HG03039 (cell line): ENCODE data around the gene TPM3.
"Not testable (repeated sequence)": the region's sequence is repeated elsewhere in the genome, so short reads cannot be mapped to it uniquely, and the experiment has no call there.

Source experiments
- ATAC-seq: cut with Tn5 transposase; IDR thresholded peaks from one replicate; pipeline ENCODE4 v1.9.1; 2021; ENCODE audit warnings: mild to moderate bottlenecking, moderate library complexity; ENCODE audit not compliant: unreplicated experiment

The TPM3 gene

DNA sequence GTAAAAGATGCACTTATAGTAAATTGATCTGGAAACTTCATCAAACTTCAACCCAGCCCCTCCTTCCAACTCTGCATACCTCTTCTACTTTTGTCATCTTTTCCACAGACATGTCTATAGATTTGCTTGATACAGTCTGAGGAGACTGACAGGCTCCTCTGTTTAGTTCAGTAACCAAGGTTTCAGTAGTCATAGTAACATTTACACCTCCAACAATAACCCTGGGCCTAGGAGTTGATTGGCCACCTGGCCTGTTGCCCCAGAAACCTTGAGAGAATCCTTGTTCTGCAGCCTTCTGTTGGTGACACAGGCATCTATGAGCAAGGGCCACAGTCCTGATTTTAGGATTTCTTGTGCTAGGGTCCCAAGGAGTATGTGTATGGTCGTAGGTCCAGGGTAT, 14.3 kb upstream of the TPM3 start, which contains the start of gene CFAP141:
Gene CFAP141 (minus strand): TSS at position 138 of the 400 bp plus-strand sequence. CDS start 26 bp downstream, at position 112.
- ATAC-seq: no peak

DNA sequence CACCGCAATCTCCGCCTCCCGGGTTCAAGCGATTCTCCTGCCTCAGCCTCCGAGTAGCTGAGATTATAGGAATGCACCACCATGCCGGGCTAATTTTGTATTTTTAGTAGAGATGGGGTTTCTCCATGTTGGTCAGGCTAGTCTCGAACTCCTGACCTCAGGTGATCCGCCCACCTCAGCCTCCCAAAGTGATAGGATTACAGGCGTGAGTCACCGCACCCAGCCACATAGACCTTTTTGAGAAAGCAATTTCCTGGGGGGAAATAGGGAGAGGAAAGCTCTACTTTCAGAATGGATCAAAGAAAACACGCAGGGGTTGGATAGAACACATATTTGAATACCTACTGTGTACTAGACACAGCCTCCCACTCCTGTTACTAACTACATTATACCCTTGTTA, 13.9 kb upstream of the TPM3 start:
- not testable (repeated sequence) for ATAC-seq

DNA sequence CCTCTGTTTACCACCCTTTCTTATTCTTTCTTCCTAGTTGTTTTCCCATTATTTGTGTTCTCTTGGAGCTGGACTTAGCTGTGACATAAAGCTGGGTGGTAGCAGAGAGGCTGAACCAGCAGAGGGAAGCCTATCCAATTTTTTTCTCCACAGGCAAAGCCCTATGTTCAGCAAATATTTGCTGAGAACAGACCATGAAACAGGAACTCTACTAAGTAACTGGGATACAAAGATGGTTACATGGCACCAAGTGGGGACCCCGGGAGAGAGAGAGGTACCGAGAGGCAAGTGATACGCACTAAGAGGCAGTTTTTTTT, 7.6 kb upstream of the TPM3 start:
- ATAC-seq: no peak

GRCh38 chr1:154198756-154199562, 7.1 kb upstream of the TPM3 start:
- no peak for ATAC-seq

DNA sequence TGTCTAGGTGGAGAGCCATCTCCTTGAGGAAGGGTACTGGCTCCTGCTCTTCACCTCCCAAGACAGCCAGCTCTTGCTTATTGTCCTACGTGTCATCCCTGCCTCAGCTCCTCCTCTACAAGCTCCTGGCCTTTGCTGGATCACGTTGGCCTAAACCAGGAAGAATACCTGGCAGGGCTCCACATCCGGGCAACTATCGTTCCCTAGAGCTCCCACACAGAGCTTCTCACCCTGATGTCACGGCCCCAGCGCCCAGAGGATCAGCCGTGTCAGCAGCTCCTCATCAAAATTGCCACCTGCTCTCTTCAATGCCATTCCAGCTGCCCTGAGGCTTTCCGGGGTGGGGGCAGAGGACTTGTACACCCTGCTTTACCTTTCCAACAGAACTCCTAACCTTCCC, 1.9 kb upstream of the TPM3 start:
- ATAC-seq: no peak

DNA sequence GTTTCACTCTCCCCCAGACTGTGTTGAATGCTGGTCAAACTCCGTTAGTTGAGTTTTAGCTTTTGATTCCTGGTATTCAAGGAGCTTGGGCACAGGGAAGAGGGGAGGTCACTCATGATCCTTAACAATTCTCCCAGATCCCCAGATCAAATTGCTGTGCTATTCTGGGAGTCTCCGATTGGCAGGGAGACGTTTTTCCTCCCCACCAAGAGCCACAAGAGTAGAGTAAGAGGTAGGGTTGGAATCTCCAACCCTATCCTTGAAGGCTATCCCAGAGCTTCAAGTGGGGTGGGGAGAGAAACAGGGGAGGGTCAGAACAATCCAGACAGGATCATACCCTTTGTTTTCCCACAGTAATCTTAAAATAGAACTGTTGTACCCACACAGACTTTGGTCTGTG, 576 bp upstream of the TPM3 start:
- no peak for ATAC-seq

DNA sequence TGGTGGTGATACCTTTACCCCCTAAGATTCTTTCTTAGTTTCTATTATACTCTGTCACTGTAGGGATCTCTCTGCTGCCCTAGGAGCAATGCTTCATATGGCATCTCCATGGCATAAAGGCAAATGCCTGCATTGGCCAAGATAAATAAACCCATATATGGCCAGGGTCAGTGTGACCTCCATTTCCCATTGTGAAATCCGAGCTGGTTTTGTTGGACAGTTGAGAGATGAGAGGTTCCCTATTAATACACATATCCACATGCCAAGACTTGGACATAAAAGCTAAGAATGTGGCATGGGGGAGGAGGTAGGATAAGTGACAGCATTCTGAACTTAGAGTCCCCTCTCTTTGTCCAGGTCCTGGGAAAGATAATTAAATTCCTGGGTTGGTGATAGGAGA, 1.4 kb downstream of the TPM3 start:
- no peak for ATAC-seq

GRCh38 chr1:154186852-154187501, 4.9 kb downstream of the TPM3 start:
- no peak for ATAC-seq

DNA sequence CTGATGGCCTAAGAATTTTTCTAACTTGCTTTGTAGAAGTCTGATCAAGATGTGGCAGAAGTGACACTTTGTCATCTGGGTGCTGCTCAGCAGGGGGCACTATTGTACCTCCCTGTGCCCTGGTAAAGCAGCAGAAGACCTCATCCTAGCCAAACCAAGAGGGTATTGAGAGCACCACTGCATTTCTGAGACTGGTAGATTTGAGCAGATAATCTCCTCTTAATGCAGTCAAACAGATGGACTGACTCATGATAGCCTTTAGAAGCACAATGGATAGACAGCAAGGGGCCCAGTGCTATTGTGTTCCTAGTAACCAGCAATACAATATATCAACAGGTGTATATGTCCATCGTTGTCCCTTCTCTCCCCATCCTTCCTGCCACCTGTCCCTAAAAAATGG, 5.7 kb downstream of the TPM3 start:
- ATAC-seq: no peak

- ATAC-seq: peak; percentile 67
These were observed 8.6 kb downstream of the TPM3 start for GRCh38 chr1:154183046-154183915.

DNA sequence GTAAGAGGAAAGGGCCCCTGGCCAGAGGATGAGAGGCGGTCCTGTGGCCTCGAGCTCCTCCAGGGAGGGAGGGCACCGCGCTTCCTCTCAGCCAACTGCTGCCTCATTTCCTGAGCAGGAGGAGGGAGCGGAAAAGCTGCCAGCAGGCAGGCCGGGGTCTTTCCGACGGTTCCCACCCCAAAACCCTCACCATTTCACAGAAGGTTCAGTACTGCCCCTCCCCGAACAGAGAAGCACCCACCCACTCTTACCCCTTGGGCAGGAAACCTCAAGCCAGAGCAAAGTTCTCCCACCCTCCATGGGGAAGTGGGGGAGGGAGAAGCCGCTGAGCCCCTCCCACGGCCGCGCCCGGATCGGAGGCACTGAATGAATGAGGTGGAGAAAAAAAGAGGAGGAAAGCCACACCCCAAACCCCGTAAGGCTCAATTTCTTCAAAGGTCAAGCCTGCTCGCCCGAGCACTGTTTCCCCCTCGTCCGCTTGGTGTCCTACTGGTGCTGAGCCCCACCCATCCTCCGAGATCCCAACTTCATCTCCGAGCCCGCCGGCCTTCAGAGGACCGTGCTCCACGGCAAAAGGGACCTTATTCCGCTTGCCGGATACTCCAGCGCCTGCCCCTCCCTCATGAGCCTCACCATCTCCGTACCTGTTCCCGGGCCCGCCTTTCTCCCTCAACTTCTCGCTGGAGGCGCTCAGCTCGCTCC, 9.4 kb downstream of the TPM3 start:
- peak; percentile 45 for ATAC-seq

GRCh38 chr1:154181944-154182343, 10.0 kb downstream of the TPM3 start:
- ATAC-seq: no peak

DNA sequence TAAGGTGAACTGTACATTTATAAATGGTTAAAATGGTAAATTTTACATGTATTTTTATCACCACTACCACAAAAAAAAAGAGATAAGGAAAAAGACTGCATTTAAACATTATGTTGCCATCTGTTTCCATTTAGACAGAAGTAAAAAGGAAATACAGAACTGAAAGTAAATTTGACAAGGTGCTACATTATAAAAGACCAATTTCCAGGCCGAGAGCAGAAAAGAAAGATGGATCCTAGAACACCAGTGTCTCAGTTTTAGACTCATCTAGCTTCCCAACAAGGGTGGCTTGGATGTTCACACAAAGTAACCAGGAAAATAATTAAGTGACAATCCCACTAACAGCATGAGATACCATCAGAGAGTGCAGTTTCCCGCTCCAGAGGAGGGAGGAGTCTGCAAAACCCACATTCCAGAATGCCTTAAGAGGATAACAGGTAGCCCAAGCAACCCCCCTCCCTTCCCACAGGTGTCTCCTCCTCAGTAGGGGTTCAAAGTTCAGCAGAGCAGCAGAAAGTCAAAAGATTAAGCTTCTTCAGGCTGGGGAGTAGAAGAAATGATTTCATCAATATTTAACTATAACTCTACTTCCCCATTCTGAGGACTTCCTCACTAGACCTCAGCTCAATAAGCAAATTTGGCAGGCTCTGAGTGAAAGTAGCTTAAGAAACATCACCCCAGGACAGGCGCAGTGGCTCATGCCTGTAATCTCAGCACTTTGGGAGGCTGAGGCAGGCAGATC, 11.8 kb downstream of the TPM3 start:
- no peak for ATAC-seq

- ATAC-seq: no peak
These were observed 12.7 kb downstream of the TPM3 start for GRCh38 chr1:154178911-154179811.

GRCh38 chr1:154178013-154178412, 13.9 kb downstream of the TPM3 start:
- ATAC-seq: no peak

DNA sequence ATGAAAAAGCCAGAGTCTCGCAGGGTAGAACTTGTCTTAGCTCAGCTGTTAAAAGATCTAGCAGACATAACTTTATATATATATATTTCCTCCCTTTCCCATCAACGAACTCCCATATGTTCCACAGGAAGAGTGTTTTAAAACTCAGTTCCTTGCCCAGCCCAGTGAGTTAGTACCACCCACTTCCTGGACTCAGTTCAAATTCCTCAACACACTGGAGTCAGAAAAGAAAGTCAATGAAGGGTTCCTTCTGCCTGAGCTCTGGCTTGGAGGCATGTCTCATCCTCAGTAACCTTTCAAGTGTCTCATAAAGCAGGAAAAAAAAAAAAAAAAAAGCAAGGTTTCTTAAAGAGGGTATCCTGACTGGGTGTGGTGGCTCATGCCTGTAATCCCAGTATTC, 15.6 kb downstream of the TPM3 start:
- no peak for ATAC-seq

GRCh38 chr1:154174654-154175053, 17.2 kb downstream of the TPM3 start:
- no peak for ATAC-seq

DNA sequence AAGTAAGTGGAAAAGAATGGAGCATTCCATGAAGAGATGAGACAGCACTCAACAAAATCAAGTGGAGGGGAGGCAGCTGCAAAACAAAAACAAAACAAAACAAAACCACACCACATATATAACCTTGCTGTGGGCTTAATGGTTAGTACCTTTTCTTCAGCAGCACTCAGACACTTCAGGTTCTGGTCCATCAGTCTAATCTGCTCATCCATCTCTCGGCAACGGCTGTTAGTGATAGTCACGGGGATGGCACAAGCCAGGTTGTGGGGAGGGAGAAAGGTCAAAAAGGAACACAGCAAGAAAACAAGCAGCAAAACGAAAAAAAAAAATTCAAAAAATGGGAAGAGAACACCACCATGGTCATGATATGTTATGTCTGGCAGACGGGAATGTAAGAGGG, 20.0 kb downstream of the TPM3 start:
- no peak for ATAC-seq

- ATAC-seq: no peak
These were observed 20.7 kb downstream of the TPM3 start for GRCh38 chr1:154171223-154171583.
